ENCODE data around the gene KYNU.

Gene KYNU
- 0 to 0.42 (median 0.10) reads per million in 9 experiments for total RNA-seq

GRCh38 chr2:142877216-142877838 is at the start of gene KYNU:
Gene KYNU (plus strand): TSS chr2:142877664. CDS start chr2:142885368, 7,704 bp downstream.
- ATAC-seq (replicated peaks): no peak
- no peaks in the 10 kb centered on the region for H3K4me1 Mint-ChIP-seq (ENCODE audit: low read depth in 2 of 2)
- DNase-seq: no peak
- no peaks in the 10 kb centered on the region for H3K27me3 Mint-ChIP-seq
- no peak within 1 kb of the TSS for H3K4me3 Mint-ChIP-seq
- peaks cover 0 to 2% of the 10 kb centered on the region in 2 donors for H3K9me3 Mint-ChIP-seq
- no peaks in the 10 kb centered on the region for H3K36me3 Mint-ChIP-seq (ENCODE audit: insufficient read depth)
- no peak within 1 kb of the TSS for H3K27ac Mint-ChIP-seq

- no peaks in the 10 kb centered on the region for H3K9me3 Mint-ChIP-seq
- no peak overlapping the region for H3K27ac Mint-ChIP-seq
- H3K4me1 Mint-ChIP-seq (ENCODE audit: low read depth in 2 of 2): no peaks in the 10 kb centered on the region
- H3K27me3 Mint-ChIP-seq: no peaks in the 10 kb centered on the region
- H3K4me3 Mint-ChIP-seq: no peak overlapping the region
- ATAC-seq (replicated peaks) (no peak), DNase-seq (no peak)
- H3K36me3 Mint-ChIP-seq (ENCODE audit: insufficient read depth): no peaks in the 10 kb centered on the region
Measured at GRCh38 chr2:142834021-142834420, 43.4 kb upstream of the KYNU start.

- no peaks in the 10 kb centered on the region for H3K4me1 Mint-ChIP-seq (ENCODE audit: low read depth in 2 of 2)
- H3K9me3 Mint-ChIP-seq: peaks cover 0 to 2% of the 10 kb centered on the region in 2 donors
- no peaks in the 10 kb centered on the region for H3K27me3 Mint-ChIP-seq
- no peak overlapping the region for H3K4me3 Mint-ChIP-seq
- no peak for DNase-seq
- no peak for ATAC-seq (replicated peaks)
- no peak overlapping the region for H3K27ac Mint-ChIP-seq
- H3K36me3 Mint-ChIP-seq (ENCODE audit: insufficient read depth): no peaks in the 10 kb centered on the region
Measured at GRCh38 chr2:142840436-142840835, 37.0 kb upstream of the KYNU start.

GRCh38 chr2:142841788-142842187 is 35.7 kb upstream of the KYNU start:
- H3K36me3 Mint-ChIP-seq (ENCODE audit: insufficient read depth): no peaks in the 10 kb centered on the region
- no peak for DNase-seq
- H3K4me3 Mint-ChIP-seq: no peak overlapping the region
- H3K27ac Mint-ChIP-seq: no peak overlapping the region
- H3K9me3 Mint-ChIP-seq: peaks cover 0 to 4% of the 10 kb centered on the region in 2 donors
- no peak for ATAC-seq (replicated peaks)
- no peaks in the 10 kb centered on the region for H3K27me3 Mint-ChIP-seq
- H3K4me1 Mint-ChIP-seq (ENCODE audit: low read depth in 2 of 2): no peaks in the 10 kb centered on the region

- Mint-ChIP-seq H3K4me1 (ENCODE audit: low read depth in 2 of 2) (no peaks in the 10 kb centered on the region), H3K36me3 (ENCODE audit: insufficient read depth) (no peaks in the 10 kb centered on the region), H3K27ac (no peak overlapping the region), H3K4me3 (no peak overlapping the region), H3K27me3 (no peaks in the 10 kb centered on the region), H3K9me3 (peaks cover 0 to 4% of the 10 kb centered on the region in 2 donors)
- no peak for ATAC-seq (replicated peaks)
- no peak for DNase-seq
Measured at GRCh38 chr2:142842369-142842768, 35.1 kb upstream of the KYNU start.

GRCh38 chr2:142843731-142844130 is 33.7 kb upstream of the KYNU start:
- Mint-ChIP-seq H3K27me3 (no peaks in the 10 kb centered on the region), H3K36me3 (ENCODE audit: insufficient read depth) (no peaks in the 10 kb centered on the region), H3K9me3 (peaks cover 0 to 4% of the 10 kb centered on the region in 2 donors), H3K27ac (no peak overlapping the region), H3K4me3 (no peak overlapping the region), H3K4me1 (ENCODE audit: low read depth in 2 of 2) (no peaks in the 10 kb centered on the region)
- ATAC-seq (replicated peaks) (no peak), DNase-seq (no peak)

GRCh38 chr2:142848023-142848606 is 29.3 kb upstream of the KYNU start:
- no peaks in the 10 kb centered on the region for H3K27me3 Mint-ChIP-seq
- no peaks in the 10 kb centered on the region for H3K36me3 Mint-ChIP-seq (ENCODE audit: insufficient read depth)
- ATAC-seq (replicated peaks) (no peak), DNase-seq (no peak)
- no peak overlapping the region for H3K4me3 Mint-ChIP-seq
- H3K9me3 Mint-ChIP-seq: peaks cover 0 to 2% of the 10 kb centered on the region in 2 donors
- no peaks in the 10 kb centered on the region for H3K4me1 Mint-ChIP-seq (ENCODE audit: low read depth in 2 of 2)
- H3K27ac Mint-ChIP-seq: no peak overlapping the region

- Mint-ChIP-seq H3K27ac (no peak overlapping the region), H3K4me3 (no peak overlapping the region), H3K36me3 (ENCODE audit: insufficient read depth) (no peaks in the 10 kb centered on the region), H3K4me1 (ENCODE audit: low read depth in 2 of 2) (no peaks in the 10 kb centered on the region), H3K9me3 (peaks cover 0 to 2% of the 10 kb centered on the region in 2 donors), H3K27me3 (no peaks in the 10 kb centered on the region)
- DNase-seq (no peak), ATAC-seq (replicated peaks) (no peak)
Measured at GRCh38 chr2:142849820-142850219, 27.6 kb upstream of the KYNU start.

- H3K27me3 Mint-ChIP-seq: no peaks in the 10 kb centered on the region
- no peak for ATAC-seq (replicated peaks)
- DNase-seq: no peak
- no peak overlapping the region for H3K27ac Mint-ChIP-seq
- H3K4me3 Mint-ChIP-seq: no peak overlapping the region
- no peaks in the 10 kb centered on the region for H3K9me3 Mint-ChIP-seq
- H3K4me1 Mint-ChIP-seq (ENCODE audit: low read depth in 2 of 2): no peaks in the 10 kb centered on the region
- no peaks in the 10 kb centered on the region for H3K36me3 Mint-ChIP-seq (ENCODE audit: insufficient read depth)
Measured at GRCh38 chr2:142853912-142854311, 23.6 kb upstream of the KYNU start.

GRCh38 chr2:142857256-142858164 is 20.0 kb upstream of the KYNU start:
- ATAC-seq (replicated peaks): no peak

GRCh38 chr2:142858961-142859360 is 18.5 kb upstream of the KYNU start:
- DNase-seq (no peak), ATAC-seq (replicated peaks) (no peak)
- no peak overlapping the region for H3K4me3 Mint-ChIP-seq
- no peaks in the 10 kb centered on the region for H3K36me3 Mint-ChIP-seq (ENCODE audit: insufficient read depth)
- no peak overlapping the region for H3K27ac Mint-ChIP-seq
- H3K9me3 Mint-ChIP-seq: peaks cover 0 to 2% of the 10 kb centered on the region in 2 donors
- no peaks in the 10 kb centered on the region for H3K27me3 Mint-ChIP-seq
- no peaks in the 10 kb centered on the region for H3K4me1 Mint-ChIP-seq (ENCODE audit: low read depth in 2 of 2)

More at GRCh38 chr2:142857256-142858164, 20.0 kb upstream of the KYNU start:
- no peaks in the 10 kb centered on the region for H3K27me3 Mint-ChIP-seq
- peaks cover 0 to 2% of the 10 kb centered on the region in 2 donors for H3K9me3 Mint-ChIP-seq
- no peak overlapping the region for H3K4me3 Mint-ChIP-seq
- H3K36me3 Mint-ChIP-seq (ENCODE audit: insufficient read depth): no peaks in the 10 kb centered on the region
- no peaks in the 10 kb centered on the region for H3K4me1 Mint-ChIP-seq (ENCODE audit: low read depth in 2 of 2)
- no peak overlapping the region for H3K27ac Mint-ChIP-seq
- no peak for DNase-seq

GRCh38 chr2:142862299-142862698 is 15.2 kb upstream of the KYNU start:
- Mint-ChIP-seq H3K4me3 (no peak overlapping the region), H3K27me3 (no peaks in the 10 kb centered on the region), H3K9me3 (peaks cover 0 to 2% of the 10 kb centered on the region in 2 donors), H3K36me3 (ENCODE audit: insufficient read depth) (no peaks in the 10 kb centered on the region), H3K4me1 (ENCODE audit: low read depth in 2 of 2) (peaks cover 0 to 4% of the 10 kb centered on the region in 2 donors), H3K27ac (no peak overlapping the region)
- no peak for DNase-seq
- no peak for ATAC-seq (replicated peaks)

GRCh38 chr2:142862847-142863246 is 14.6 kb upstream of the KYNU start:
- DNase-seq: no peak
- Mint-ChIP-seq H3K9me3 (peaks cover 0 to 2% of the 10 kb centered on the region in 2 donors), H3K4me1 (ENCODE audit: low read depth in 2 of 2) (peaks cover 0 to 4% of the 10 kb centered on the region in 2 donors), H3K36me3 (ENCODE audit: insufficient read depth) (no peaks in the 10 kb centered on the region), H3K27ac (no peak overlapping the region), H3K27me3 (no peaks in the 10 kb centered on the region), H3K4me3 (no peak overlapping the region)
- ATAC-seq (replicated peaks): no peak

Data from effector memory CD8-positive, alpha-beta T cell (primary cell).